Astrocyte (in vitro differentiated cells and primary cell): ENCODE measurements around the gene PABPC1L.

Source experiments
- CTCF ChIP-seq: IDR thresholded peaks from 2 replicates; pipeline ENCODE4 v1.5.1; 2011; ENCODE audit warnings: low read depth, mild to moderate bottlenecking, inconsistent platforms, low read length, moderate library complexity; ENCODE audit not compliant: insufficient read depth
- EZH2 ChIP-seq: IDR thresholded peaks from 2 replicates; pipeline ENCODE4 v1.6.1; 2012; ENCODE audit warnings: mild to moderate bottlenecking, low read length, inconsistent platforms; ENCODE audit not compliant: insufficient read depth

GRCh38 chr20:44924541-44924940, 14.7 kb downstream of the PABPC1L start:
- no peak for TF ChIP-seq CTCF
- no peak for TF ChIP-seq EZH2
